IMR-90 (cell line): ENCODE results near the gene KRTAP11-1. TPM values are rescaled to one million over a fixed set of nuclear protein-coding genes. Genes with fewer than 3 reads are reported as not detected.

Experiments used
- ATAC-seq: fragments of 200-7000 bp; cut with Tn5 transposase; 2 replicates; pipeline ENCODE4 v1.9.1; 2020; ENCODE audit warnings: low read depth, mild to moderate bottlenecking, moderate library complexity
- BruUV-seq: library from RNA; stranded (reverse); fragments of 400-500 nt; replicated peaks from 2 replicates; lab custom pipeline; 2021; lab: Mats Ljungman, UMichigan
- CTCF ChIA-PET: fragments of 300-600 bp; formaldehyde crosslinking; extraction: SDS; loops from one replicate; lab custom pipeline; 2021; ENCODE audit warnings: antibody characterized with exemption; lab: Yijun Ruan, JAX
- POLR2A ChIA-PET: fragments of 300-600 bp; sonication (Branson Sonifier 250); formaldehyde crosslinking; loops from one replicate; lab custom pipeline; 2022; ENCODE audit warnings: antibody characterized with exemption; ENCODE audit not compliant: unreplicated experiment; lab: Charles Lee
- DNase-seq: peaks from one replicate; pipeline ENCODE4 v3.0.0; 2013
- H2AFZ ChIP-seq: replicated peaks from 2 replicates; pipeline ENCODE3; 2013; ENCODE audit warnings: low read length, mild to moderate bottlenecking; ENCODE audit not compliant: poor library complexity
- H2AK5ac ChIP-seq: 2 replicates; pipeline ENCODE4 v1.6.1; 2013; ENCODE audit warnings: low read depth, low read length, inconsistent platforms
- H2AK9ac ChIP-seq: replicated peaks from 2 replicates; pipeline ENCODE3; 2013; ENCODE audit warnings: mild to moderate bottlenecking, low read depth, low read length, moderate library complexity; ENCODE audit not compliant: poor library complexity
- H2BK120ac ChIP-seq: 2 replicates; pipeline ENCODE4 v1.6.1; 2013; ENCODE audit warnings: low read depth, low read length, inconsistent platforms
- H2BK15ac ChIP-seq: 3 replicates; pipeline ENCODE4 v1.6.1; 2013; ENCODE audit warnings: low read depth, low read length, inconsistent platforms
- H2BK20ac ChIP-seq: 2 replicates; pipeline ENCODE4 v1.6.1; 2013; ENCODE audit warnings: low read depth, mild to moderate bottlenecking, inconsistent platforms, low read length, moderate library complexity
- H2BK5ac ChIP-seq: 2 replicates; pipeline ENCODE4 v1.6.1; 2013; ENCODE audit warnings: mild to moderate bottlenecking, low read depth, low read length, inconsistent platforms; ENCODE audit not compliant: poor library complexity, severe bottlenecking
- H3K14ac ChIP-seq: replicated peaks from 2 replicates; pipeline ENCODE4 v1.6.1; 2013; ENCODE audit warnings: low read depth, low read length, inconsistent platforms
- H3K18ac ChIP-seq: 2 replicates; pipeline ENCODE4 v1.6.1; 2013; ENCODE audit warnings: low read depth, low read length, control low read depth
- H3K23ac ChIP-seq: 2 replicates; pipeline ENCODE4 v1.6.1; 2013; ENCODE audit warnings: low read depth, low read length, inconsistent platforms
- H3K27ac ChIP-seq: 2 replicates; pipeline ENCODE4 v1.5.1; 2013; ENCODE audit warnings: mild to moderate bottlenecking, control low read depth, low read length; ENCODE audit not compliant: insufficient read depth
- H3K27me3 ChIP-seq: 2 replicates; pipeline ENCODE4 v1.6.1; 2013; ENCODE audit warnings: low read length; ENCODE audit not compliant: control insufficient read depth, insufficient read depth
- H3K36me3 ChIP-seq: 2 replicates; pipeline ENCODE4 v1.6.1; 2013; ENCODE audit warnings: low read length, mixed read lengths; ENCODE audit not compliant: control insufficient read depth, insufficient read depth
- H3K4ac ChIP-seq: 2 replicates; pipeline ENCODE4 v1.6.1; 2013; ENCODE audit warnings: low read depth, low read length, inconsistent platforms
- H3K4me1 ChIP-seq: 2 replicates; pipeline ENCODE4 v1.6.1; 2013; ENCODE audit warnings: low read length, mixed read lengths; ENCODE audit not compliant: control insufficient read depth, insufficient read depth
- H3K4me2 ChIP-seq: 2 replicates; pipeline ENCODE4 v1.6.1; 2013; ENCODE audit warnings: low read depth, mild to moderate bottlenecking, control low read depth, low read length, moderate library complexity
- H3K4me3 ChIP-seq: 2 replicates; pipeline ENCODE4 v1.5.1; 2013; ENCODE audit warnings: low read depth, mild to moderate bottlenecking, control low read depth, low read length, moderate library complexity; ENCODE audit not compliant: insufficient read depth
- H3K56ac ChIP-seq: 2 replicates; pipeline ENCODE4 v1.6.1; 2013; ENCODE audit warnings: low read length, inconsistent platforms; ENCODE audit not compliant: insufficient read depth; ENCODE audit errors: extremely low read depth
- H3K79me1 ChIP-seq, 2 experiments: 2 replicates each; pipeline ENCODE4 v1.6.1; 2013; ENCODE audit warnings: low read length in 2 of 2, inconsistent platforms in 1 of 2, low read depth in 1 of 2
- H3K9ac ChIP-seq: 2 replicates; pipeline ENCODE4 v1.6.1; 2013; ENCODE audit warnings: low read depth, low read length, control low read depth
- H3K9me1 ChIP-seq: 2 replicates; pipeline ENCODE4 v1.6.1; 2013; ENCODE audit warnings: low read length, inconsistent platforms; ENCODE audit not compliant: insufficient read depth
- H3K9me3 ChIP-seq: 2 replicates; pipeline ENCODE4 v1.6.1; 2013; ENCODE audit warnings: low read length; ENCODE audit not compliant: control insufficient read depth, insufficient read depth
- H4K20me1 ChIP-seq: 2 replicates; pipeline ENCODE4 v1.6.1; 2013; ENCODE audit warnings: low read length, inconsistent platforms; ENCODE audit not compliant: insufficient read depth
- H4K5ac ChIP-seq: 2 replicates; pipeline ENCODE4 v1.6.1; 2013; ENCODE audit warnings: mild to moderate bottlenecking, low read depth, low read length, control low read depth
- H4K8ac ChIP-seq, 2 experiments: 2 replicates each; pipeline ENCODE4 v1.6.1; 2013; ENCODE audit warnings: low read depth in 2 of 2, low read length in 2 of 2, control low read depth in 1 of 2, inconsistent platforms in 1 of 2
- H4K91ac ChIP-seq: 2 replicates; pipeline ENCODE4 v1.6.1; 2013; ENCODE audit warnings: low read depth, low read length, inconsistent platforms; ENCODE audit not compliant: insufficient read depth
- BHLHE40 ChIP-seq: fragments of 150-350 bp; IDR thresholded peaks from 2 replicates; pipeline ENCODE4 v1.6.1; 2016; ENCODE audit warnings: mild to moderate bottlenecking, low read depth, low read length
- CHD1 ChIP-seq: IDR thresholded peaks from 2 replicates; pipeline ENCODE4 v1.6.1; 2012; ENCODE audit warnings: low read depth, low read length, improper control_type of control experiment
- CTCF ChIP-seq: conservative IDR thresholded peaks from 2 replicates; pipeline ENCODE4 v1.5.1; 2012; ENCODE audit warnings: mild to moderate bottlenecking, low read depth, low read length, improper control_type of control experiment
- FOS ChIP-seq: fragments of 150-350 bp; IDR thresholded peaks from 2 replicates; pipeline ENCODE4 v1.6.1; 2016; ENCODE audit warnings: low read depth, low read length
- MAFK ChIP-seq: IDR thresholded peaks from 2 replicates; pipeline ENCODE4 v1.6.1; 2012; ENCODE audit warnings: low read depth, low read length, improper control_type of control experiment
- MAZ ChIP-seq: IDR thresholded peaks from 2 replicates; pipeline ENCODE4 v1.6.1; 2012; ENCODE audit warnings: low read depth, mild to moderate bottlenecking, low read length, improper control_type of control experiment, moderate library complexity, borderline replicate concordance
- NFE2L2 ChIP-seq: fragments of 150-350 bp; IDR thresholded peaks from 2 replicates; pipeline ENCODE4 v1.6.1; 2016; ENCODE audit warnings: low read depth, mild to moderate bottlenecking, low read length
- RCOR1 ChIP-seq: IDR thresholded peaks from 2 replicates; pipeline ENCODE4 v1.6.1; 2012; ENCODE audit warnings: mild to moderate bottlenecking, low read length, improper control_type of control experiment; ENCODE audit not compliant: insufficient replicate concordance
- RFX5 ChIP-seq: IDR thresholded peaks from 2 replicates; pipeline ENCODE4 v1.8.0; 2012; ENCODE audit warnings: low read depth, mild to moderate bottlenecking, low read length, moderate library complexity
- dilution Hi-C: fragments of 300-500 bp; cut with HindIII; formaldehyde crosslinking; loops from one replicate; pipeline ENCODE4 v1.14.3; 2018; ENCODE audit warnings: low sequenced_read_pairs; ENCODE audit not compliant: unreplicated experiment
- in situ Hi-C: fragments of 300-500 bp; cut with MboI; formaldehyde crosslinking; loops from 3 replicates; pipeline ENCODE4 v1.14.3; 2019; ENCODE audit warnings: low sequenced_read_pairs, inconsistent platforms, mixed read lengths
- intact Hi-C: fragments of 100-400 bp; cut with micrococcal nuclease; formaldehyde crosslinking; loops from 2 replicates; pipeline ENCODE4 v1.10.0; 2022
- polyA plus RNA-seq, 3 experiments: library from polyadenylated mRNA; depleted of rRNA; stranded (reverse); fragments of >200 nt; gene quantifications; 2 replicates each; pipeline ENCODE4 v1.2.3, GENCODE V29; 2012; ENCODE audit warnings: low replicate concordance in 1 of 3
- total RNA-seq: library from RNA; depleted of rRNA; stranded (reverse); fragments of >200 nt; gene quantifications from 2 replicates; pipeline ENCODE4 v1.2.3, GENCODE V29; 2012

Gene KRTAP11-1
- total and polyA plus RNA-seq, 2 of the 4 experiments (the other 2 are of a cell fraction), result not detected

GRCh38 chr21:30842990-30843389 is 38.4 kb downstream of the KRTAP11-1 start:
- no peak for TF ChIP-seq MAZ
- TF ChIP-seq FOS, result no peak
- no peak for TF ChIP-seq MAFK
- TF ChIP-seq CTCF, result no peak
- no peak for TF ChIP-seq BHLHE40
- TF ChIP-seq CHD1, result no peak
- TF ChIP-seq RFX5, result no peak
- no peak for TF ChIP-seq NFE2L2
- no peak for TF ChIP-seq RCOR1
- H3K36me3 ChIP-seq, result no peaks in the 10 kb centered on the region
- no peak overlapping the region for H2BK120ac ChIP-seq
- no peaks in the 10 kb centered on the region for H4K20me1 ChIP-seq
- no peak overlapping the region for H3K56ac ChIP-seq
- H3K9me1 ChIP-seq, result no peaks in the 10 kb centered on the region
- CTCF ChIA-PET, result no interaction called here
- H3K4me3 ChIP-seq, result no peak overlapping the region
- no peak overlapping the region for H3K18ac ChIP-seq
- POLR2A ChIA-PET, result interaction anchor here (0.7 kb wide), 1 partner anchor 28 kb away, joined by 3 read pairs; no protein-coding TSS in a partner anchor
- H2BK20ac ChIP-seq, result no peak overlapping the region
- intact Hi-C loops, result no loop called here
- DNase-seq (no peak), ATAC-seq (no peak)
- no peak overlapping the region for H3K4ac ChIP-seq
- dilution Hi-C loops, result no loop called here
- H3K9me3 ChIP-seq, result peaks cover 11% of the 10 kb centered on the region; the same call in 1 of the 2 replicates
- H3K23ac ChIP-seq, result no peak overlapping the region
- BruUV-seq, result no TSS peak
- H2BK5ac ChIP-seq, result no peak overlapping the region
- no peak overlapping the region for H4K8ac ChIP-seq
- no peak overlapping the region for H3K14ac ChIP-seq
- no peaks in the 10 kb centered on the region for H3K79me1 ChIP-seq
- H3K9ac ChIP-seq, result no peak overlapping the region
- in situ Hi-C loops, result no loop called here
- no peak overlapping the region for H3K27ac ChIP-seq
- no peak overlapping the region for H4K5ac ChIP-seq
- no peak overlapping the region for H2AK5ac ChIP-seq
- no peaks in the 10 kb centered on the region for H3K27me3 ChIP-seq
- H2AK9ac ChIP-seq, result no peak overlapping the region
- H3K4me2 ChIP-seq, result no peak overlapping the region
- no peak overlapping the region for H2BK15ac ChIP-seq
- no peaks in the 10 kb centered on the region for H3K4me1 ChIP-seq
- H4K91ac ChIP-seq, result no peak overlapping the region
- H2AFZ ChIP-seq, result no peak overlapping the region
